ENCODE measurements around the gene CNKSR3.

The CNKSR3 gene

GRCh38 chr6:154508573-154509375 lies 1.7 kb downstream of the CNKSR3 start:
- peak; percentile 28 for DNase-seq (ENCODE audit: low read depth)
- no peak for TF ChIP-seq CTCF (conservative IDR thresholded peaks at IDR 0.05; ENCODE audit: low read length)

GRCh38 chr6:154506991-154507898 lies 3.2 kb downstream of the CNKSR3 start:
- DNase-seq (ENCODE audit: low read depth), result no peak
- no peak for TF ChIP-seq CTCF (conservative IDR thresholded peaks at IDR 0.05; ENCODE audit: low read length)
- H3K4me3 ChIP-seq (ENCODE audit: low read length), result no peak overlapping the region

More at GRCh38 chr6:154508573-154509375, 1.7 kb downstream of the CNKSR3 start:
- H3K4me3 ChIP-seq (ENCODE audit: low read length), result peak overlapping the region; percentile 85

GRCh38 chr6:154506582-154506981 lies 3.9 kb downstream of the CNKSR3 start:
- TF ChIP-seq CTCF (conservative IDR thresholded peaks at IDR 0.05; ENCODE audit: low read length), result no peak
- DNase-seq (ENCODE audit: low read depth), result no peak
- H3K4me3 ChIP-seq (ENCODE audit: low read length), result no peak overlapping the region

- no peak for DNase-seq (ENCODE audit: low read depth)
- no peak overlapping the region for H3K4me3 ChIP-seq (ENCODE audit: low read length)
- TF ChIP-seq CTCF (conservative IDR thresholded peaks at IDR 0.05; ENCODE audit: low read length), result no peak
These were observed 4.4 kb downstream of the CNKSR3 start for GRCh38 chr6:154506108-154506507.

GRCh38 chr6:154504865-154505449 lies 5.5 kb downstream of the CNKSR3 start:
- H3K4me3 ChIP-seq (ENCODE audit: low read length), result no peak overlapping the region
- no peak for TF ChIP-seq CTCF (conservative IDR thresholded peaks at IDR 0.05; ENCODE audit: low read length)
- no peak for DNase-seq (ENCODE audit: low read depth)

- no peak for DNase-seq (ENCODE audit: low read depth)
- TF ChIP-seq CTCF (conservative IDR thresholded peaks at IDR 0.05; ENCODE audit: low read length), result no peak
- no peak overlapping the region for H3K4me3 ChIP-seq (ENCODE audit: low read length)
These were observed 6.4 kb downstream of the CNKSR3 start for GRCh38 chr6:154504102-154504501.

Measured in AG10803 (cell line).